ENCODE measurements around the gene PLGRKT.

PLGRKT gene

GRCh38 chr9:5389109-5389732, 48.5 kb downstream of the PLGRKT start:
- H3K36me3 ChIP-seq (ENCODE audit: control insufficient read depth, insufficient read depth, low read length): no peaks in the 10 kb centered on the region
- H3K27me3 ChIP-seq (replicated peaks; ENCODE audit: control insufficient read depth, insufficient read depth, low read length): no peaks in the 10 kb centered on the region
- no peak for TF ChIP-seq CTCF (IDR thresholded peaks at IDR 0.05; ENCODE audit: insufficient read depth, low read length, poor library complexity, severe bottlenecking)
- DNase-seq (ENCODE audit: extremely low read depth, insufficient read length): peak; percentile 20
- no peak overlapping the region for H3K4me3 ChIP-seq (replicated peaks; ENCODE audit: low read depth, low read length)

DNA sequence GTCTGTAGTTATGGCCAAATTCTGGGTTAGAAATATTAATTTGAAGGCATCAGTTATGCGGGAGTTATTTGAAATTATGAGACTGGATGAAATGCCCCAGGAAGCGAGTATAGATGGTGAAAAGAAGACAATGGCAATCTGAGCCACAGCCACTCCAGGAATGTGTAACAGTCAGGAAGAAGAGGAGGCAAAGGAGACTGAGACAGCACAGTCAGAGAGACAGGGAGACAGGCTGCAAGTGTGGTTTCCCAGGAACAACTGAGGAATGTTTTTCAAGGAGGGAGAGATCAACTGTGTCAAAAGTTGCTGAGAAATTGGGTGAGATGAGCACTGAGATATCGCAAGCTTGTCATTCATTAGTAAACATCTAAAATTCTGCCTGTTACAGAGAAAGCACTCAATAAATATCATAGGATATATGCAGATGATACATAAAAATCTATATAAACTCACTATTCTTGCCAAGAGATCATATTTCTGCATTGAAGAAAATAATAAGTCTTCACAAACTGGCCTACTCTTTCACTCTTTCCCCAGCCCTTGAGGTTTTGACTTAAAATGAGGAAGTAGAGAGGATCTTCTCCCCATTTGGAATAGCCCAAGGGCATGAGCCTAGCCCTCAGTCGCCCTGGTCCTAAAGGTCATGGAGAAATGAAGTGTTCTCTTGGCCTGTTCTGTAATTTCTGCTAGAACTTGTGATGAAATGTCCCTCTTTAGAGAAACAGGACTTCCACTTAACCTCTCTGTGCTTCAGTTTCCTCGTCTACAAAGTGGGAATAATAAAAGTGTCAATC, 49.5 kb downstream of the PLGRKT start:
- DNase-seq (ENCODE audit: extremely low read depth, insufficient read length): no peak
- Histone ChIP-seq H3K4me3 (replicated peaks; ENCODE audit: low read depth, low read length) (no peak overlapping the region), H3K27me3 (replicated peaks; ENCODE audit: control insufficient read depth, insufficient read depth, low read length) (no peaks in the 10 kb centered on the region), H3K36me3 (ENCODE audit: control insufficient read depth, insufficient read depth, low read length) (no peaks in the 10 kb centered on the region)
- TF ChIP-seq CTCF (IDR thresholded peaks at IDR 0.05; ENCODE audit: insufficient read depth, low read length, poor library complexity, severe bottlenecking): no peak

GRCh38 chr9:5384436-5384835, 53.3 kb downstream of the PLGRKT start:
- Histone ChIP-seq H3K4me3 (replicated peaks; ENCODE audit: low read depth, low read length) (no peak overlapping the region), H3K36me3 (ENCODE audit: control insufficient read depth, insufficient read depth, low read length) (no peaks in the 10 kb centered on the region), H3K27me3 (replicated peaks; ENCODE audit: control insufficient read depth, insufficient read depth, low read length) (no peaks in the 10 kb centered on the region)
- no peak for DNase-seq (ENCODE audit: extremely low read depth, insufficient read length)
- no peak for TF ChIP-seq CTCF (IDR thresholded peaks at IDR 0.05; ENCODE audit: insufficient read depth, low read length, poor library complexity, severe bottlenecking)

DNA sequence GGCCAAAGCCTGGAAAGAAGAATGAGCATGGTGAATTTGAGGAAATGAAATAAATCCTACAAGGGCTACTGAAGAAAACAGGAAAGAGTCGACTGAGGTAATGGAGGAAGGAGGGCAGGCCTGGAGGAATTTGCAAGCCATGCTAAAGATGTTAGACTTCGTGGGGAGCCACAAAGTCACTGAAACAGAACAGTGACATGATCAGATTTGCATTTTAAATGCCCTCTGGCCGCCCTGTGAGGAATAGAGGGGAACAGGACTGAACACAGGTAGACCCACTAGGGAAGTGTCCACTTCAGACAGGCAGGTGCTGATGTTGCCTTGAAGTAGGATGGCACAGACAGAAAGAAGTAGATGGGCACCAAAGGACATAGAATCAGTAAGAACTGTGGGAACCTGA, 55.2 kb downstream of the PLGRKT start:
- no peak overlapping the region for H3K4me3 ChIP-seq (replicated peaks; ENCODE audit: low read depth, low read length)
- DNase-seq (ENCODE audit: extremely low read depth, insufficient read length): no peak
- no peaks in the 10 kb centered on the region for H3K27me3 ChIP-seq (replicated peaks; ENCODE audit: control insufficient read depth, insufficient read depth, low read length)
- H3K36me3 ChIP-seq (ENCODE audit: control insufficient read depth, insufficient read depth, low read length): no peaks in the 10 kb centered on the region
- TF ChIP-seq CTCF (IDR thresholded peaks at IDR 0.05; ENCODE audit: insufficient read depth, low read length, poor library complexity, severe bottlenecking): no peak

DNA sequence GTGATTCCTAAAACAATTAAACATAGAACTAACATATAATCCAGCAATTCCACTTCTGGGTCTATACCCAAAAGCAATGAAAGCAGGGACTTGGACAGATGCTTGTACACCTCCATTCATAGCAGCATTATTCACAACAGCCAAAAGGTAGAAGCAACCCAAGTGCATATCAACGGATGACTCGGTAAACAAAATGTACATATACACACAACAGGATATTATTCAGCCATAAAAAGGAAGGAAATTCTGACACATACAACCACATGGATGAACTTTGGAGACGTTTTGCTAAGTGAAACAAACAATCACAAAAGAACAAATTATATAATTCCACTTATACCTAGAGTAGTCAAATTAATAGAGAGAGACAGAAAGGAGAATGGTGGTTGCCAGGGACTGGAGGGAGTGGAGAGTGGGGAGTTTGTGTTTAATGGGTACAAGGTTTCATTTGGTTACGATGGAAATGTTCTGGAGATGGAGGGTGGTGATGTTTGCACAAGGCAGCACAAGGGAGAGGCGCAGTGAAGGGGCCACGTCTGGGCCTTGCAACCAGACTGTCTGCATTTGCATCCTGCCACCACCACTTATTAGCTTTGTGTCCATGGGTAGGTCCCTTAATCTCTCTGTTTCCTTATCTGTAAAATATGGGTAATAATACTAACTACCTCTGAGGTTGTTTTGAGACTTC, 61.8 kb downstream of the PLGRKT start:
- DNase-seq (ENCODE audit: extremely low read depth, insufficient read length): no peak
- no peak for TF ChIP-seq CTCF (IDR thresholded peaks at IDR 0.05; ENCODE audit: insufficient read depth, low read length, poor library complexity, severe bottlenecking)
- H3K36me3 ChIP-seq (ENCODE audit: control insufficient read depth, insufficient read depth, low read length): no peaks in the 10 kb centered on the region

More for the DNA sequence above, 61.8 kb downstream of the PLGRKT start:
- no peak overlapping the region for H3K4me3 ChIP-seq (replicated peaks; ENCODE audit: low read depth, low read length)
- no peaks in the 10 kb centered on the region for H3K27me3 ChIP-seq (replicated peaks; ENCODE audit: control insufficient read depth, insufficient read depth, low read length)

Data from GM06990 (cell line).